MCF 10A (cell line): ENCODE data around the gene GPC2. TPM values are rescaled to one million over a fixed set of nuclear protein-coding genes. Genes with fewer than 3 reads are reported as not detected.

Experiments
- BruUV-seq: library from RNA; stranded (reverse); fragments of 400-500 nt; replicated peaks from 2 replicates; lab custom pipeline; 2021; lab: Mats Ljungman, UMichigan
- CTCF ChIA-PET: fragments of 300-600 bp; sonication (Branson Sonifier 250); formaldehyde crosslinking; extraction: SDS; loops from one replicate; lab custom pipeline; 2021; ENCODE audit warnings: antibody characterized with exemption, inconsistent platforms; lab: Yijun Ruan, JAX
- POLR2A ChIA-PET: fragments of 300-600, 350-650 bp; sonication (Branson Sonifier 250); formaldehyde crosslinking; extraction: SDS; loops from one replicate; lab custom pipeline; 2020; ENCODE audit warnings: antibody characterized with exemption, inconsistent platforms; lab: Yijun Ruan, JAX
- DNase-seq: peaks from one replicate; pipeline ENCODE4 v3.0.0-alpha.2; 2018; ENCODE audit not compliant: unreplicated experiment
- H3K27ac Mint-ChIP-seq: one replicate; pipeline ENCODE4 v1.8.0; 2022; ENCODE audit warnings: mild to moderate bottlenecking, low read depth, mixed read lengths; ENCODE audit not compliant: unreplicated experiment
- H3K27me3 Mint-ChIP-seq: one replicate; pipeline ENCODE4 v1.8.0; 2022; ENCODE audit warnings: mixed read lengths; ENCODE audit not compliant: insufficient read depth, unreplicated experiment
- H3K36me3 Mint-ChIP-seq: one replicate; pipeline ENCODE4 v1.8.0; 2022; ENCODE audit warnings: mild to moderate bottlenecking, moderate library complexity, mixed read lengths; ENCODE audit not compliant: insufficient read depth, unreplicated experiment
- H3K4me1 Mint-ChIP-seq: one replicate; pipeline ENCODE4 v1.8.0; 2022; ENCODE audit warnings: mixed read lengths; ENCODE audit not compliant: insufficient read depth, unreplicated experiment
- H3K4me3 Mint-ChIP-seq: one replicate; pipeline ENCODE4 v1.8.0; 2022; ENCODE audit warnings: mild to moderate bottlenecking, moderate library complexity, mixed read lengths; ENCODE audit not compliant: unreplicated experiment
- H3K9me3 Mint-ChIP-seq: one replicate; pipeline ENCODE4 v1.8.0; 2022; ENCODE audit warnings: mixed read lengths; ENCODE audit not compliant: unreplicated experiment
- intact Hi-C: fragments of 100-400 bp; cut with micrococcal nuclease; formaldehyde crosslinking; loops from 2 replicates; pipeline ENCODE4 v1.14.1; 2022
- total RNA-seq: library from RNA; stranded (reverse); gene quantifications from 2 replicates; pipeline ENCODE4 v1.2.3, GENCODE V29; 2022
- TF ChIP-seq, protein P1 (sequence below): fragments of 200-600 bp; IDR thresholded peaks from one replicate; pipeline ENCODE4 v1.8.0; 2022; ENCODE audit warnings: antibody characterized with exemption, mild to moderate bottlenecking; ENCODE audit not compliant: unreplicated experiment

The GPC2 gene
- total RNA-seq, 1 experiment from 2014 or later: 0.65 TPM

DNA sequence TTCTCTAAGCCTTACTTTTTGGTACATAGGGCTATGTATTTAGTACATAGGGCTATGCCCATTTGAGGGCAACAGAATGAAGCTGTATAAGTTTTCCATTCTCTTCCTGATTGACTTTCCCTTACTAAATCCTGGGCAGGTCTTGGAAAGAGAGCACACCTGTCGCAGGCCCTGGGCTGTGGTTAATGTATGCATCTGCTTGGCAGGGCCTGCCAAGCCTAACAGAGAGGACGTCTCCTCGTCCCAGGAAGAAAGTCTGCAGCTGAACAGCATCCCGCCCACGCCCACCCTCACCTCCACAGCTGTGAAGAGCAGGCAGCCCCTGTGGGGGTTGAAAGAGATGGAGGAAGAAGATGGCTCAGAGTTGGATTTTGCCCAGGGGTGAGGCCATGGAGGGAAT, 33.6 kb upstream of the GPC2 start:
- no peak overlapping the region for H3K4me3 Mint-ChIP-seq
- H3K9me3 Mint-ChIP-seq: no peaks in the 10 kb centered on the region
- peaks cover 50% of the 10 kb centered on the region for H3K27me3 Mint-ChIP-seq
- DNase-seq: no peak
- ChIA-PET POLR2A (interaction anchor here (1.4 kb wide), 1 partner anchor 11 kb away, joined by 3 read pairs; no protein-coding TSS in a partner anchor), CTCF (interaction anchor here (0.7 to 2.1 kb wide), 6 partner anchors 9 to 81 kb away, joined by 4 to 9 read pairs (median 6); no protein-coding TSS in a partner anchor)
- H3K27ac Mint-ChIP-seq: no peak overlapping the region
- no peaks in the 10 kb centered on the region for H3K36me3 Mint-ChIP-seq
- BruUV-seq: no TSS peak
- TF ChIP-seq, protein P1, sequence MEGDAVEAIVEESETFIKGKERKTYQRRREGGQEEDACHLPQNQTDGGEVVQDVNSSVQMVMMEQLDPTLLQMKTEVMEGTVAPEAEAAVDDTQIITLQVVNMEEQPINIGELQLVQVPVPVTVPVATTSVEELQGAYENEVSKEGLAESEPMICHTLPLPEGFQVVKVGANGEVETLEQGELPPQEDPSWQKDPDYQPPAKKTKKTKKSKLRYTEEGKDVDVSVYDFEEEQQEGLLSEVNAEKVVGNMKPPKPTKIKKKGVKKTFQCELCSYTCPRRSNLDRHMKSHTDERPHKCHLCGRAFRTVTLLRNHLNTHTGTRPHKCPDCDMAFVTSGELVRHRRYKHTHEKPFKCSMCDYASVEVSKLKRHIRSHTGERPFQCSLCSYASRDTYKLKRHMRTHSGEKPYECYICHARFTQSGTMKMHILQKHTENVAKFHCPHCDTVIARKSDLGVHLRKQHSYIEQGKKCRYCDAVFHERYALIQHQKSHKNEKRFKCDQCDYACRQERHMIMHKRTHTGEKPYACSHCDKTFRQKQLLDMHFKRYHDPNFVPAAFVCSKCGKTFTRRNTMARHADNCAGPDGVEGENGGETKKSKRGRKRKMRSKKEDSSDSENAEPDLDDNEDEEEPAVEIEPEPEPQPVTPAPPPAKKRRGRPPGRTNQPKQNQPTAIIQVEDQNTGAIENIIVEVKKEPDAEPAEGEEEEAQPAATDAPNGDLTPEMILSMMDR: no peak
- H3K4me1 Mint-ChIP-seq: no peaks in the 10 kb centered on the region
- intact Hi-C loops: no loop called here

DNA sequence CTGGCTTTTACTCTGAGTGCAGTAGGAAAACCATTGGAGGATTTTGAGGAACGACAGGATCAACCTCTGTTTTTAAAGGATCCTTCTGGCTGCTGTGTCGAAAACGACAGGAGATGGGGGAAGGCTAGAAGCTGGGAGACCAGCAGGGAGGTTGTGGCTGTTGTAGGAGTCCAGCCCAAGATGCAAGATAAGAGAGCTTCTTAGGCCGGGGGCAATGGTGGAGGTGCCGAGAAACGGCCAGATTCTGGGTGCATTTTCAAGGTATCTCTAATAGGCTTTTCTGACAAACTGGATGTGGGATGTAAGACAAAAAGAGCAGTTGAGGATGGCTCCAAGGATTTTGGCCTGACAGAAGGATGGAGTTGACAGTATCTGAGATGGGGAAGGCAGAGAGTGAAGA, 32.3 kb upstream of the GPC2 start:
- H3K27ac Mint-ChIP-seq: no peak overlapping the region
- DNase-seq: no peak
- CTCF ChIA-PET: interaction anchor here (1.2 to 1.5 kb wide), 2 partner anchors 9 to 76 kb away, joined by 4 to 7 read pairs; no protein-coding TSS in a partner anchor
- H3K36me3 Mint-ChIP-seq: no peaks in the 10 kb centered on the region
- no peaks in the 10 kb centered on the region for H3K9me3 Mint-ChIP-seq
- POLR2A ChIA-PET: interaction anchor here (1.0 kb wide), 1 partner anchor 77 kb away, joined by 3 read pairs; no protein-coding TSS in a partner anchor
- TF ChIP-seq, protein P1: no peak
- intact Hi-C loops: no loop called here
- peaks cover 51% of the 10 kb centered on the region for H3K27me3 Mint-ChIP-seq
- H3K4me1 Mint-ChIP-seq: no peaks in the 10 kb centered on the region
- no TSS peak for BruUV-seq
- H3K4me3 Mint-ChIP-seq: no peak overlapping the region

DNA sequence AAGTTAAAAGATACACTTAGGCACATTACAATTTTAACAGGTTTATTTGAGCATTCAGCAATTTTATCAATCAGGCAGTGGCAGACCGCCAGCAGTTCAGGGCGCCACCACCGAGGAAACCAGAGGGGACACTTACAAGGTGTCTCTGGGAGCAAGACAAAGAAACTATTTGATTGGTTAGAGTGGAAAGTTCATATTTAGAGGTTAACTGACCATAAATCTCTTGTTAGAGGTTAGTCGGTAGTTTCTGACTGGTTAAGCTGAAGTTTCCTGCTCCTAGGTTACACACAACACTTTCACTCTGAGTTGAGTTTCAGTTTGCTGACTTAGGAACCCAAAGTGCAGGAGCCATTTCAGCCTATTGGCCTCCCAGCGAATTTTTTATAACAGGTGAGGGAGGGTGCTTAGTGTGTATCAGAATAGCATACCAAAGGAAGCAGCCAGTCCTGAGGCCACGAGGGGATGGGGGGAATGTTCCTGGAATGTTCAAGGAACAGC, 31.8 kb upstream of the GPC2 start:
- CTCF ChIA-PET: interaction anchor here (1.2 kb wide), 1 partner anchor 9 kb away, joined by 4 read pairs; no protein-coding TSS in a partner anchor
- H3K27ac Mint-ChIP-seq: no peak overlapping the region
- no TSS peak for BruUV-seq

DNA sequence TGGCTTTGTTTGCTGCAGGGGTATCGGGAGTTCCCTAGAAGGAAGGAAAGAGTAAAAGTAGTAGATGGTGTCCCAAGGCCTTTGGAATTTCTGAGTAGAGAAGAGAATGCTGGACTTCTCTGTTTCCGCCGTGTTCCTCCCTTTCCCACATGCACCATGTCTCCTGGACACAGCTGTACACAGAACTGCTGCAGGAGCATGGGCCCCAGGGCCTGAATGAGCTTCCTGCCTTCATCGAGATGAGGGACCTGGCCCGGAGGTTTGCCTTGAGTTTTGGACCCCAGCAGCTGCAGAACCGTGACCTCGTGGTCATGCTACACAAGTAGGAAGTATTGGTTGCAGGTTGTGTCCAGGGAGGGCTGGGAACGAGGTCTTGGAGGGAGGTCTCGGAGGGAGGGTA, 27.3 kb upstream of the GPC2 start:
- H3K4me1 Mint-ChIP-seq: no peaks in the 10 kb centered on the region
- H3K27me3 Mint-ChIP-seq: peaks cover 72% of the 10 kb centered on the region
- POLR2A ChIA-PET: no interaction called here
- H3K27ac Mint-ChIP-seq: no peak overlapping the region
- DNase-seq: no peak
- H3K36me3 Mint-ChIP-seq: no peaks in the 10 kb centered on the region
- TF ChIP-seq, protein P1: no peak
- no peaks in the 10 kb centered on the region for H3K9me3 Mint-ChIP-seq
- CTCF ChIA-PET: interaction anchor here (0.5 to 1.5 kb wide), 3 partner anchors 14 to 71 kb away, joined by 3 to 6 read pairs (median 5); no protein-coding TSS in a partner anchor
- H3K4me3 Mint-ChIP-seq: no peak overlapping the region
- no TSS peak for BruUV-seq
- intact Hi-C loops: no loop called here

More for the DNA sequence above, 31.8 kb upstream of the GPC2 start:
- Mint-ChIP-seq H3K4me1 (no peaks in the 10 kb centered on the region), H3K36me3 (no peaks in the 10 kb centered on the region), H3K4me3 (no peak overlapping the region), H3K27me3 (peaks cover 56% of the 10 kb centered on the region), H3K9me3 (no peaks in the 10 kb centered on the region)
- POLR2A ChIA-PET: interaction anchor here (1.0 kb wide), 1 partner anchor 76 kb away, joined by 3 read pairs; no protein-coding TSS in a partner anchor
- TF ChIP-seq, protein P1: no peak
- DNase-seq: no peak
- intact Hi-C loops: no loop called here
